ENCODE results near the gene DNAJB12.

DNAJB12 gene

GRCh38 chr10:72355214-72355555 is 466 bp upstream of the DNAJB12 start:
- Histone ChIP-seq H3K9me3 (ENCODE audit: insufficient read depth, low read length) (no peaks in the 10 kb centered on the region), H3K4me2 (ENCODE audit: low read depth, low read length, poor library complexity, severe bottlenecking) (peak overlapping the region; percentile 86), H3K9ac (ENCODE audit: low read length) (peak overlapping the region; percentile 88), H3F3A (ENCODE audit: insufficient read depth) (0 out of 2 replicates have a peak, but pooled peaks cover 4% of the 10 kb centered on the region), H3K4me3 (ENCODE audit: insufficient read depth, low read length, poor library complexity, severe bottlenecking) (peak overlapping the region; percentile 93), H2AFZ (ENCODE audit: low read depth, low read length, severe bottlenecking) (peak overlapping the region; percentile 87), H3K27me3 (ENCODE audit: low read length) (no peaks in the 10 kb centered on the region), H3K27ac (ENCODE audit: low read depth, low read length) (0 out of 2 replicates have a peak overlapping the region, but pooled peaks have one; percentile 82), H3K79me2 (ENCODE audit: insufficient read depth, low read length) (peaks cover 40% of the 10 kb centered on the region), H4K20me1 (ENCODE audit: low read depth, low read length) (no peaks in the 10 kb centered on the region), H3K36me3 (ENCODE audit: low read length) (no peaks in the 10 kb centered on the region), H3K9me2 (replicated peaks; ENCODE audit: insufficient read depth, low read length) (no peaks in the 10 kb centered on the region)
- TF ChIP-seq CTCF (IDR thresholded peaks at IDR 0.05; ENCODE audit: insufficient read depth, low read length, poor library complexity, severe bottlenecking) (no peak), EZH2phosphoT487 (conservative IDR thresholded peaks at IDR 0.05; ENCODE audit: low read length) (no peak)

DNA sequence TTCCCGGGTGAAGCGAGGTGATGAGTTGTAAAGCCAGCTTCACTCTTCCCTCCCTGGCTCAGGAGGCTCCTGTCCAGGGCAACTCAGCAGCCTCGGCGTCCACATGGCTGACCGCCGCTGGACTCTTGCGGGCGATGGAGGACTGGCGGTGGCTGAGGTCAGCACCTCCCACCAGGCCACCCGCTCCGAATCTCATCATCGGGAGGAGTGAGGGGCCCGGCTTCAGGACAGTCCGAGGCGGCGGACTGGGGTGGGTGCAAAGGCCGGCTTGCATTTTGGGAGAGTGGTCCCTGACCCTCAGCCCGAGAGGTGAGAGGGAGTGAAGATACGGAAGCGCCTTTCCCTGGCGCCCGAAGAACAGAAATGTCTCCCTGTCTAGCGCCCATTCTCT is 759 bp downstream of the DNAJB12 start:
- Histone ChIP-seq H3K9ac (ENCODE audit: low read length) (peak overlapping the region; percentile 88), H3K4me3 (ENCODE audit: insufficient read depth, low read length, poor library complexity, severe bottlenecking) (peak overlapping the region; percentile 93), H3K36me3 (ENCODE audit: low read length) (no peaks in the 10 kb centered on the region), H3F3A (ENCODE audit: insufficient read depth) (0 out of 2 replicates have a peak, but pooled peaks cover 4% of the 10 kb centered on the region), H3K4me2 (ENCODE audit: low read depth, low read length, poor library complexity, severe bottlenecking) (peak overlapping the region; percentile 86), H3K27ac (ENCODE audit: low read depth, low read length) (peak overlapping the region; percentile 82), H3K27me3 (ENCODE audit: low read length) (no peaks in the 10 kb centered on the region), H4K20me1 (ENCODE audit: low read depth, low read length) (no peaks in the 10 kb centered on the region), H3K9me2 (replicated peaks; ENCODE audit: insufficient read depth, low read length) (no peaks in the 10 kb centered on the region), H3K9me3 (ENCODE audit: insufficient read depth, low read length) (no peaks in the 10 kb centered on the region), H3K79me2 (ENCODE audit: insufficient read depth, low read length) (peaks cover 49% of the 10 kb centered on the region), H2AFZ (ENCODE audit: low read depth, low read length, severe bottlenecking) (peak overlapping the region; percentile 87)
- no peak for TF ChIP-seq CTCF (IDR thresholded peaks at IDR 0.05; ENCODE audit: insufficient read depth, low read length, poor library complexity, severe bottlenecking)
- TF ChIP-seq EZH2phosphoT487 (conservative IDR thresholded peaks at IDR 0.05; ENCODE audit: low read length) = no peak

DNA sequence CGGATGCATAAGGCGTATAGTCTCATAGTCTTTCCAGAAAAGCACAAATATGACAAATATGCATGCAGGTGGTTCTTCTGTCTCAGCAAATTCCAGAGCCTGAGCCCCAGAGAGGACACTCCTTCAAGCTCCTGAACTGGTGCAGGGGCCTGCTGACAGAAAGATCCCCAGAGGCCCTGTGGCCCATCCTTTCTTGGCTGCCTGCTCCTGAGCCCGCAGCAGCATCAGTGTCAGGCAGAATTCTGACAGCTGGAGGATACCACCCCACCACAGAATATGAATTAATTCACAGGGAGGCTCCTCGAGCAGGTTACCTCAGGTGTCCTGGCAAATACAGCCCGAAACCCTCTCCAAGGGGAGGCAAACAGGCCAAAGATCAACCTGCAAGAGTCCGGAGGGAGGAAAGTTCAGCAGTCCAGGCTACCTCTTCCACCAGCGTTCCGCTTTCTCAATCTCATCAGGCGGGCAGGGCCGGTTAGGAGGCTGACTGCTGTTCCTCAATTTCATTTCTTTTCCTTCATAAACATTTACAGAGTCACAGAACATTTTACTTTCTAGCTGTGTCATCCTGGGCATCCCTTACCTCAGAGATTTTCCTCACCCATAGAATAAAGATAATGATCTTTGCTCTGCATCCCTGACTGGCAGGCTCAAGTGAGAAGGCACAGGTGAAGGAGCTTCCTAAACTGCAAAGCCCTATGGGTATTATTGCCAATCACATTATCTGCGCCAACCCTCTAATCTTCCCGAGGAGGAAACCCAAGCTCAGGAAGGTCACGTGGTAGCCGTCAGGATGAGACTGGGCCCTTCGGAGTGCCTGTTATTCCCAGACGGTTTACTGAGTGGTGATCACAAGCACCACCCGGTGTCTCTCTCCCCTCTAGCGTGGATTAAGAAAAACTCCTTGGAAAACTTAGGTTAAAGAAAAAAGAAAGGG is 1.4 kb downstream of the DNAJB12 start:
- Histone ChIP-seq H3K9ac (ENCODE audit: low read length) (peak overlapping the region; percentile 88), H3K4me3 (ENCODE audit: insufficient read depth, low read length, poor library complexity, severe bottlenecking) (peak overlapping the region; percentile 93), H3K9me2 (replicated peaks; ENCODE audit: insufficient read depth, low read length) (no peaks in the 10 kb centered on the region), H3K4me2 (ENCODE audit: low read depth, low read length, poor library complexity, severe bottlenecking) (peak overlapping the region; percentile 86), H3K79me2 (ENCODE audit: insufficient read depth, low read length) (peaks cover 56% of the 10 kb centered on the region), H3F3A (ENCODE audit: insufficient read depth) (0 out of 2 replicates have a peak, but pooled peaks cover 4% of the 10 kb centered on the region), H3K9me3 (ENCODE audit: insufficient read depth, low read length) (no peaks in the 10 kb centered on the region), H4K20me1 (ENCODE audit: low read depth, low read length) (no peaks in the 10 kb centered on the region), H3K27me3 (ENCODE audit: low read length) (no peaks in the 10 kb centered on the region), H2AFZ (ENCODE audit: low read depth, low read length, severe bottlenecking) (no peak overlapping the region), H3K36me3 (ENCODE audit: low read length) (no peaks in the 10 kb centered on the region), H3K27ac (ENCODE audit: low read depth, low read length) (no peak overlapping the region)
- no peak for TF ChIP-seq CTCF (IDR thresholded peaks at IDR 0.05; ENCODE audit: insufficient read depth, low read length, poor library complexity, severe bottlenecking)
- no peak for TF ChIP-seq EZH2phosphoT487 (conservative IDR thresholded peaks at IDR 0.05; ENCODE audit: low read length)
